RPMI8226 (cell line): ENCODE data around the gene TMEM205.
"Not testable (repeated sequence)": the region's sequence is repeated elsewhere in the genome, so short reads cannot be mapped to it uniquely, and the experiment has no call there.

ENCODE experiments used
- DNase-seq: peaks from one replicate; pipeline ENCODE4 v3.0.0-alpha.2; 2015

TMEM205 gene

DNA sequence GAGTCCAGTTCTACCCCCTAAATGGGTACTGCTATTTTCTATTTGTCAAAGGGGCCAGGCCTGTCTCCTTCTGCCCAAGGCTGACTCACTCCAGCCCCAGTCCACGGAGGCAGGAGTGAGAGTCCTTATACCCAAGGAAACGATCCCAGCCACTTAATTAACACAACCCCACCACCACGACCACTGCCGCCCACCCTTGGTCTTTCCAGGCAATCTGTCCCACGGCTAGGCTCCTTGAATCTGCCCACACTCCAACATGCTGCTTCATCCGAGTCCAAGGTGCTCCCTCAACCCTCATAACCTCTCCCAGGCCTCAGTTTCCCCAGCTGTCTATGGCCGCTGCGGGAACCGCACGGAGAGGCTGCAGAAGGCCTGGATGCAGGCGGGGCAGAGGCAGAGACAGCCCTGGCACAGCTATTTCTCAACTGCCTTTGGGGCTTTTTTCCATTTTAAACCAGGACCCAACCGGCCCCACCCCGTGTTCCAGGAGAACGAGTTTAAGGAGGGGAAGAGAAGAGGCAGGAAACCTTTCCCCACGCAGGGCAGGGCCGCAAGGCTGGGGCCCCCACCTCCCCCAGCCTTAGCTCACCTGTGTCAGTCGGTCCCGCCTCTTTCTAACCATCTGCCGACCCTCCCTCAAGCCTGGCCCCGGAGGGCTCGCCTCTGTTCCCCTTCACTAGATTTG lies 7.4 kb downstream of the TMEM205 start:
- no peak for DNase-seq

DNA sequence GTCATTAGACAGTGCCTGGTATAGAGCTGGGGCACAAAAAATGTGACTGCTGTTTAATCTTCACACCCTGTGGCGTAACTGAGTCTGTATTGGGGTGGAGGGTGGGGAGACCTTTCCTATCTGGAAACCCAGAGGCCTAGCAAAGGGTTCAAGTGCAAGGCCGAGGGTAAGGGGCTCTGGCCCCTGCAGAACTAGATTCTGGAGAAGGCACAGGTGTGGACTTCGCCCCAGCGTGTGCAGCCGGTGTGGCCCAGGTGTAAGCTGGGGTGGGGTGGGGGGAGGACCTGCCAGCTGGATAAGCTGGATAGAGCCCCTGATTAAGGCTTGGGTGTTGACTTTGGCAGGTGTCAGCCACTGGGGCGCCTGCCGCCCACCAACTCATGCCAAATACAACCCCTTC lies 7.9 kb downstream of the TMEM205 start:
- no peak for DNase-seq

- no peak for DNase-seq
These were observed 9.0 kb downstream of the TMEM205 start for GRCh38 chr19:11337080-11337479.

GRCh38 chr19:11335449-11336146 lies 10.5 kb downstream of the TMEM205 start:
- no peak for DNase-seq

GRCh38 chr19:11333838-11334237 lies 12.2 kb downstream of the TMEM205 start:
- not testable (repeated sequence) for DNase-seq

GRCh38 chr19:11332822-11333221 lies 13.2 kb downstream of the TMEM205 start:
- DNase-seq, result no peak

- no peak for DNase-seq
These were observed 14.6 kb downstream of the TMEM205 start for GRCh38 chr19:11331502-11331901.

DNA sequence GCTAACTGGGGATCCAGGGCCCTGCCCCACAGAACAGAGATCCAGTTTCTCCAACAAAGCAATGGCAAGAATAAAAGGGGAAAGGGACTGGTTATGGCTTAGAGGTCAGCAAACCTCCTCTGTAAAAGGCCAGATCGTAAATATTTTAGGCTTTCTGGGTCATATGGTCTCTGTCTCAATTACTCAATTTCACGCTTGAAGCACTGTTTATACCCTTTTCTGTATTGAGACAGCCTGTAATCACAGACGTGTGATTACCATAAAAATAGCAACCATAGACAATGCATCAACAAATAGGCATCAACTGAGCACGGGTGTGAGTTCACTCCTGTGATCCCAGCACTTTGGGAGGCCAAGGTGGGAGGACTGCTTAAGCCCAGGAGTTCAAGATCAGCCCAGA lies 15.9 kb downstream of the TMEM205 start:
- no peak for DNase-seq

DNA sequence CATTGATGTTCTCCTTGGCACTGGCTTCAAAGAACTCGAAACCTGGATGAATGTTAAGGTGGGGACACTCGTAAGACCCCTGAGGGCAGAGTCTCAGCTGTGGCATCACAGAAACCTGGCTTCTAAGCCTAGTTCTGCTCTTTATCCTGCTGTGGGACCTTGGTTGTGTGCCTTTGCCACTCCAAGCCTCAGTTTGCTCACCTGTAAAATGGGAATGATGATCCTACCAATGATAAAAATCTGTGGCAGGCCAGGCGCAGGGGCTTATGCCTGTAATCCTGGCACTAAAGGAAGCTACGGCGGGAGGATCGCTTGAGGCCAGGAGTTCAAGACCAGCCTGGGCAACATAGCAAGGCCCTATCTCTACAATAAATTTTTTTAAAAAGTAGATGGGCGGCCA lies 20.5 kb downstream of the TMEM205 start:
- DNase-seq, result no peak

DNA sequence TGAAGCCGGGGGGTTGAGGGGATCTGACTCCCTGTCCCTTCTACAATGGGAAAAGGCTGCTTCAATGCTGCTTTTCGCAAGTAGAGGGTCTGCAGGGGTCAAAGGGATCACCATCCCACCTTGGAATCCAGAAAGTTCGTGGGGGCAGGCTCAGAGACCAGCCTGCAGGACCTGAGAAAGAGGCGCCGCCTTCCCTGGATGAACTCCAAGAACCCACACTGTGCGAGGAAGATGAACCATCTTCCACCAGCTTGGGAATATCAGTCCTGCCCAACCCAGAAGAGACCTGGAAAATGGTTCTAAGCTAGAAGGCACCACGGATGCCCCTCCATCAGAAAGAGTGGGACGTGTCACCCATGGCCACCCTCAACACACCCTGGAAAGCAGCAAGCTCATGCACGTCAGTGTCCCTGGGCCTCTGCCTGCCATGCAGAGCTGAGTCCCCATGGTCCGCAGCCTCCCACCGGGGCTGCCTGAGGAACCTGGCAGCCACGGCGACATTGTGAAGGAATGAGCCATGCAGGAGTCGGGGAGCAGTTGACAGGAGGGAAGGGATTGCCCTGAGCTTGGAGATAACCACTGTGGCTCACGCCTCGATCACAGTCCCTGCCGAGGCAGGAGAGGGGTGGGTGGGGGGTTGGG lies 21.2 kb downstream of the TMEM205 start:
- DNase-seq, result no peak

GRCh38 chr19:11324079-11324661 lies 21.9 kb downstream of the TMEM205 start:
- peak; percentile 91 for DNase-seq

GRCh38 chr19:11323601-11324078 lies 22.4 kb downstream of the TMEM205 start:
- no peak for DNase-seq

DNA sequence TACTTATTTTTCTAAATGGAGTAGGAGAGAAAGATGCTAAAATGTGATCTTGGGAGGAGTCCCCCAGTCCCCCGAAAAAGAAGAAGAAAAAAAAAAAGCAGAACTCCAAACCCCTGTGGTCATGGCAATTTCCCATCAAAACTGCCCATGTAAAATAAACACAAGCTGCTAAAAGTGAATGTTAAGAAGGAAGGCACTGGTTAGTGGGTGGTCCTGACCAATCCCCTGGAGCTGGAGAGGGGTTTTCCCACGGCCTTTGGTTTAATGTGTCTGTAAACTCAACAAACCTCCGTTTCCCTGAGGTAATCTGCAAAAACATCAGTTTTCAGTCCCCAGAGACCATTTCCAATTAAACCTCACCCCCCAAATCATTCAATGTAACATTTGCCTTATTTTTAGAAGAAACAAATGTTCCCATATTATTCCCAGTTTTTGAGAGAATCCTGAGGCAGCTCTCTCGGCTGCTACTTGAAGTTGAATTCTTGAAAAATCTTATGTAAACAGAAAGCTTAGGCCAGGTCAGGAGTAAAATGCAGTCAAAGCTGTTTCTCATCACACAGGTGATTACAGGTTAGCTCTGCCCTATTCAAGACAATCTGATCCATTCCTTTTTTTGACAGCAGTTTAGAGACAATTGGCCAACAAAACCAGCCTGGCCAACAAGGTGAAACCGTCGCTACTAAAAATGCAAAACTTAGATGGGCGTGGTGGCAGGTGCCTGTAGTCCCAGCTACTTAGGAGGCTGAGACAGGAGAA lies 23.6 kb downstream of the TMEM205 start:
- no peak for DNase-seq

DNA sequence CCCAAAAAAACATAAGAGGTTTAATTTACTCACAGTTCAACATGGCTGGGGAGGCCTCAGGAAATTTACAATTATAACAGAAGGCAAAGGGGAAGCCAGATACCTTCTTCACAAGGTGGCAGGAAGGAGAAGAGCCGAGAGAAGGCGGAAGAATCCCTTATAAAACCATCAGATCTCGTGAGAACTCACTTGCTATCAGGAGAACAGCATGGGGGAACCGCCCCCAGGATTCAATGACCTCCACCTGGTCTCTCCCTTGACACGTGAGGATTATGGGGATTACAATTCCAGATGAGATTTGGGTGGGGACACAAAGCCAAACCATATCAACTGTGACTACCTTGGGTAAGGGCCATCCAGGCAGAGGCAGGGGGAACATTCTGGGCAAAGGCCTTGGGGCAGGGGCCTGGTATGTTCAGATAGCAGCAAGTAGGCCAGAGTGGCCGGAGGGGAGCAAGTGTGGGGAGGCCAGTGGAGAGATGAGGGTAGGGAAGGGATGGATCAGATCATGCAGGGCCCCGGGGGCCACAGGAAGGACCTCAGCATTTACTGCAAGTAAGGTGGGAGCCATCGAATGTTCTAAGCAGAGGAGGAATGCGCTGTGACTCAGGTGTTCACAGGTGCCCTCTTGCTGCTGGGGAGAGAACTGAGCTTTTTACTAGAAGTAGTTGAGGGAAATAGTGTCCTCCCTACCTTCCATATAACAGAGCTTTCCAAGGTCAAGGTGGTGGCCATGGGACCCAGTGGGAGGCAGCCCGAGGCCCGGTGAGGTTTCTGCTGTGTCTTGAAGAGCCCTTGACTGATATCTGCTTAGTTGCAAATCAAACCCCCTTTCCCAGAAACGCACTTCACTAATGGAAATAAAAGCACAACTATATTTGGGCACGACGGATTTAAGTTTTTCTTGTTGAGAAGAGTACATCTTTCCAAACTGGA lies 24.6 kb downstream of the TMEM205 start:
- DNase-seq, result no peak

- peak; percentile 37 for DNase-seq
These were observed 25.6 kb downstream of the TMEM205 start for GRCh38 chr19:11320278-11320995.

DNA sequence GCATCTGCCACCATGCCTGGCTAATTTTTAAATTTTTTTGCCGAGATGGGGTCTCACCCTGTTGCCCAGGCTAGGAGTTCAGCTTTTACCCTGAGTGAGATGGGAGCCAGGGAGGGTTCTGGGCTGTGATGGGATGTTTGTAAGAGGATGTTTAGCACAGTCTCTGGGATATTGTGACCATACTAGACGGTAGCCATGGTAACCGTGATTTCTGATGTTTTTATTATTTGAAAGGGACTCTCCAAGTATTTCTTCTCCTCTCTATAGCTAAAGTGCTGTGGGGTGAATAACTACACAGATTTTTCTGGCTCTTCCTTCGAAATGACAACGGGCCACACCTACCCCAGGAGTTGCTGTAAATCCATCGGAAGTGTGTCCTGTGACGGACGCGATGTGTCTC lies 39.7 kb downstream of the TMEM205 start:
- no peak for DNase-seq

GRCh38 chr19:11304936-11305335 lies 41.1 kb downstream of the TMEM205 start:
- DNase-seq, result no peak

- DNase-seq, result no peak
These were observed 45.3 kb downstream of the TMEM205 start for GRCh38 chr19:11300811-11301120.

GRCh38 chr19:11299946-11300810 lies 45.9 kb downstream of the TMEM205 start:
- DNase-seq, result no peak

- no peak for DNase-seq
These were observed 49.8 kb downstream of the TMEM205 start for GRCh38 chr19:11296264-11296663.
